ENCODE data around the gene TMPRSS15.

GRCh38 chr21:18318156-18318555, 85.4 kb downstream of the TMPRSS15 start:
- TF ChIP-seq, protein P1, sequence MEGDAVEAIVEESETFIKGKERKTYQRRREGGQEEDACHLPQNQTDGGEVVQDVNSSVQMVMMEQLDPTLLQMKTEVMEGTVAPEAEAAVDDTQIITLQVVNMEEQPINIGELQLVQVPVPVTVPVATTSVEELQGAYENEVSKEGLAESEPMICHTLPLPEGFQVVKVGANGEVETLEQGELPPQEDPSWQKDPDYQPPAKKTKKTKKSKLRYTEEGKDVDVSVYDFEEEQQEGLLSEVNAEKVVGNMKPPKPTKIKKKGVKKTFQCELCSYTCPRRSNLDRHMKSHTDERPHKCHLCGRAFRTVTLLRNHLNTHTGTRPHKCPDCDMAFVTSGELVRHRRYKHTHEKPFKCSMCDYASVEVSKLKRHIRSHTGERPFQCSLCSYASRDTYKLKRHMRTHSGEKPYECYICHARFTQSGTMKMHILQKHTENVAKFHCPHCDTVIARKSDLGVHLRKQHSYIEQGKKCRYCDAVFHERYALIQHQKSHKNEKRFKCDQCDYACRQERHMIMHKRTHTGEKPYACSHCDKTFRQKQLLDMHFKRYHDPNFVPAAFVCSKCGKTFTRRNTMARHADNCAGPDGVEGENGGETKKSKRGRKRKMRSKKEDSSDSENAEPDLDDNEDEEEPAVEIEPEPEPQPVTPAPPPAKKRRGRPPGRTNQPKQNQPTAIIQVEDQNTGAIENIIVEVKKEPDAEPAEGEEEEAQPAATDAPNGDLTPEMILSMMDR (conservative IDR thresholded peaks at IDR 0.05 in 1 of 2, IDR thresholded peaks at IDR 0.05 in 1 of 2; ENCODE audit: extremely low read depth in 1 of 2, insufficient read depth in 1 of 2, low read depth in 1 of 2, low read length in 2 of 2) = no peak
- no peak for TF ChIP-seq EZH2 (IDR thresholded peaks at IDR 0.05; ENCODE audit: borderline replicate concordance, low read length)
